GM18520 (cell line): ENCODE results near the gene PTPN13.

ENCODE experiments used
- ATAC-seq: cut with Tn5 transposase; IDR thresholded peaks from one replicate; pipeline ENCODE4 v1.9.1; 2021; ENCODE audit not compliant: unreplicated experiment

PTPN13 gene

GRCh38 chr4:86853209-86853608, 259.1 kb downstream of the PTPN13 start:
- ATAC-seq = no peak

DNA sequence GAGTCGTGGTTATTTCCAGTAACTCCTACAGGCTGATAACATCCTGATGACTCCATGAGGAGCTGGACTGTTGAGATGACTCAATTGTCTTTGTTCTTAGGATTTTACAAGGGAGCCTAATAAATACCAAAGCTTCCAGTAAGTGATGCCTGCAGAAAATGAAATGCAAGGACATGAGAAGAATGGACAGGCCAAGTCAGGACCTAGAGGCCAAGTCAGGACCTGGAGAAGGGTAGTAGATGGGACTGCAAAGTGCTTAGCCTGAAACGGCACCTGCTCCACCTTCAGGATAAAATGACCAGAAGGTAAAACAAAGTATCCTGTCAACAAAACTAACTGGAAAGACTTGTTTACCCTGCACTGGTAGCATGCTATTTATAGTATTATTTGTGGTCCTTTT, 261.5 kb downstream of the PTPN13 start:
- ATAC-seq = no peak

DNA sequence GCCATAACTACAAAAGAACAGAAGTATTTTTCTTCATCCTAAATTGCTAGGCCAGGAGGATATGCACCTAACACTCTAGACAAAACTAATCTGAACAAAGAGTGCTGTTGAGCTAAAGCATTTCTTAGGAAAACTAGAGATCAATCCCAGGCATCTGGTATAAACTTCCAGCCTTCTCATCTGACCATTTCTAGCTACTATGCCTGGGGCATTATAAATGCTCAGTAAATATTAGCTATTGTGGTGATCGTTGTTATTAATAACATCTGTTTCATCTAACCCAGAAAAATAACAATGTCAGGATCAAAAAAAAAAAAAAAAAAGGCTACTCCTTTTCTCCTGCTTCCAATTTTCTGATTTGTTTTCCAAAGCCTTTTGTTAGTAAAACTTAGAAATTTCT, 262.8 kb downstream of the PTPN13 start:
- ATAC-seq = no peak

GRCh38 chr4:86857341-86858052, 263.4 kb downstream of the PTPN13 start:
- no peak for ATAC-seq
